GM19193 (cell line): ENCODE results near the gene AEBP2.

Experiments
- POLR2A ChIP-seq: IDR thresholded peaks from 4 replicates; pipeline ENCODE4 v1.6.1; 2011; ENCODE audit not compliant: insufficient read depth, insufficient read length; ENCODE audit errors: extremely low read depth

AEBP2 gene

GRCh38 chr12:19412844-19413243 is 26.4 kb upstream of the AEBP2 start:
- TF ChIP-seq POLR2A, result no peak

GRCh38 chr12:19415563-19415962 is 23.7 kb upstream of the AEBP2 start:
- TF ChIP-seq POLR2A, result no peak

- TF ChIP-seq POLR2A, result no peak
These were observed 20.2 kb upstream of the AEBP2 start for GRCh38 chr12:19419086-19419485.

GRCh38 chr12:19421503-19422282 is 17.6 kb upstream of the AEBP2 start:
- TF ChIP-seq POLR2A, result no peak

- no peak for TF ChIP-seq POLR2A
These were observed 15.9 kb upstream of the AEBP2 start for GRCh38 chr12:19423166-19423930.

GRCh38 chr12:19428246-19428645 is 11.0 kb upstream of the AEBP2 start:
- no peak for TF ChIP-seq POLR2A

GRCh38 chr12:19430988-19431387 is 8.3 kb upstream of the AEBP2 start:
- no peak for TF ChIP-seq POLR2A

- TF ChIP-seq POLR2A, result no peak
These were observed 7.6 kb upstream of the AEBP2 start for GRCh38 chr12:19431407-19432308.

GRCh38 chr12:19432309-19433170 is 6.8 kb upstream of the AEBP2 start:
- TF ChIP-seq POLR2A, result no peak

GRCh38 chr12:19434538-19434937 is 4.8 kb upstream of the AEBP2 start:
- no peak for TF ChIP-seq POLR2A

GRCh38 chr12:19435831-19436497 is 3.3 kb upstream of the AEBP2 start:
- no peak for TF ChIP-seq POLR2A

- TF ChIP-seq POLR2A, result no peak
These were observed 2.4 kb upstream of the AEBP2 start for GRCh38 chr12:19436931-19437330.

- no peak for TF ChIP-seq POLR2A
These were observed 1.3 kb upstream of the AEBP2 start for GRCh38 chr12:19437996-19438395.
